Calu3 (cell line): ENCODE results near the gene ROBO3. TPM values are rescaled to one million over a fixed set of nuclear protein-coding genes. Genes with fewer than 3 reads are reported as not detected.

Source experiments
- BruUV-seq: library from RNA; stranded (reverse); fragments of 400-500 nt; replicated peaks from 2 replicates; lab custom pipeline; 2021; lab: Mats Ljungman, UMichigan
- CTCF ChIA-PET: fragments of 300-600 bp; sonication (Branson Sonifier 250); formaldehyde crosslinking; loops from one replicate; lab custom pipeline; 2022; ENCODE audit warnings: antibody characterized with exemption; lab: Charles Lee
- DNase-seq: peaks from one replicate; pipeline ENCODE4 v3.0.0; 2022
- H3K27ac Mint-ChIP-seq: one replicate; pipeline ENCODE4 v1.8.0; 2022; ENCODE audit warnings: mixed read lengths; ENCODE audit not compliant: unreplicated experiment
- H3K27me3 Mint-ChIP-seq: one replicate; pipeline ENCODE4 v1.8.0; 2022; ENCODE audit warnings: mixed read lengths; ENCODE audit not compliant: unreplicated experiment
- H3K36me3 Mint-ChIP-seq: one replicate; pipeline ENCODE4 v1.8.0; 2022; ENCODE audit warnings: mild to moderate bottlenecking, moderate library complexity, mixed read lengths; ENCODE audit not compliant: insufficient read depth, unreplicated experiment
- H3K4me1 Mint-ChIP-seq: one replicate; pipeline ENCODE4 v1.8.0; 2022; ENCODE audit warnings: mild to moderate bottlenecking, low read depth, mixed read lengths; ENCODE audit not compliant: unreplicated experiment
- H3K4me3 Mint-ChIP-seq: one replicate; pipeline ENCODE4 v1.8.0; 2022; ENCODE audit warnings: mild to moderate bottlenecking, low read depth, moderate library complexity, mixed read lengths; ENCODE audit not compliant: unreplicated experiment
- H3K9me3 Mint-ChIP-seq: one replicate; pipeline ENCODE4 v1.8.0; 2022; ENCODE audit warnings: low read depth, mixed read lengths; ENCODE audit not compliant: unreplicated experiment
- CTCF ChIP-seq: fragments of 200-600 bp; IDR thresholded peaks from one replicate; pipeline ENCODE4 v1.8.0; 2022; ENCODE audit warnings: antibody characterized with exemption; ENCODE audit not compliant: unreplicated experiment
- intact Hi-C: fragments of 100-400 bp; cut with micrococcal nuclease; formaldehyde crosslinking; loops from one replicate; pipeline ENCODE4 v1.10.0; 2022; ENCODE audit not compliant: unreplicated experiment
- total RNA-seq: library from RNA; stranded (reverse); gene quantifications from 2 replicates; pipeline ENCODE4 v1.2.3, GENCODE V29; 2022

The ROBO3 gene
- total RNA-seq, 1 experiment from 2014 or later = 0.99 TPM

- BruUV-seq = no TSS peak
- no peak for DNase-seq
- intact Hi-C loops = no loop called here
- Mint-ChIP-seq H3K27me3 (peaks cover 79% of the 10 kb centered on the region), H3K4me1 (no peaks in the 10 kb centered on the region), H3K9me3 (no peaks in the 10 kb centered on the region), H3K4me3 (peak overlapping the region; percentile 67), H3K27ac (no peak overlapping the region), H3K36me3 (peaks cover 17% of the 10 kb centered on the region)
- no peak for TF ChIP-seq CTCF
- CTCF ChIA-PET = interaction anchor here (0.8 to 1.0 kb wide), 6 partner anchors 11 to 469 kb away, joined by 3 to 6 read pairs (median 4); partner anchors contain the start of genes CCDC15, SIAE and SPA17
Measured at GRCh38 chr11:124876818-124877630, 11.8 kb downstream of the ROBO3 start.

- peaks cover 17% of the 10 kb centered on the region for H3K36me3 Mint-ChIP-seq
- H3K4me3 Mint-ChIP-seq = peak overlapping the region; percentile 67
- no peaks in the 10 kb centered on the region for H3K4me1 Mint-ChIP-seq
- CTCF ChIA-PET = no interaction called here
- BruUV-seq = no TSS peak
- intact Hi-C loops = no loop called here
- no peak for DNase-seq
- H3K27me3 Mint-ChIP-seq = peaks cover 77% of the 10 kb centered on the region
- H3K27ac Mint-ChIP-seq = no peak overlapping the region
- no peak for TF ChIP-seq CTCF
- H3K9me3 Mint-ChIP-seq = no peaks in the 10 kb centered on the region
Measured at GRCh38 chr11:124877631-124877909, 12.3 kb downstream of the ROBO3 start.

GRCh38 chr11:124877910-124878758 is 12.9 kb downstream of the ROBO3 start:
- Mint-ChIP-seq H3K4me3 (peak overlapping the region; percentile 67), H3K27me3 (peaks cover 77% of the 10 kb centered on the region), H3K4me1 (no peaks in the 10 kb centered on the region), H3K9me3 (no peaks in the 10 kb centered on the region), H3K36me3 (peaks cover 17% of the 10 kb centered on the region), H3K27ac (no peak overlapping the region)
- DNase-seq = no peak
- CTCF ChIA-PET = no interaction called here
- BruUV-seq = no TSS peak
- intact Hi-C loops = no loop called here
- TF ChIP-seq CTCF = no peak

- no peak overlapping the region for H3K4me3 Mint-ChIP-seq
- no peak overlapping the region for H3K27ac Mint-ChIP-seq
- intact Hi-C loops = no loop called here
- peaks cover 17% of the 10 kb centered on the region for H3K36me3 Mint-ChIP-seq
- DNase-seq = no peak
- H3K27me3 Mint-ChIP-seq = peaks cover 77% of the 10 kb centered on the region
- no peaks in the 10 kb centered on the region for H3K9me3 Mint-ChIP-seq
- CTCF ChIA-PET = no interaction called here
- H3K4me1 Mint-ChIP-seq = no peaks in the 10 kb centered on the region
- no peak for TF ChIP-seq CTCF
- no TSS peak for BruUV-seq
Measured at GRCh38 chr11:124878759-124879492, 13.7 kb downstream of the ROBO3 start.
